GM12878 (cell line): ENCODE results near the gene SLC15A4. TPM values are rescaled to one million over a fixed set of nuclear protein-coding genes. Genes with fewer than 3 reads are reported as not detected.

Experiments
- ATAC-seq: fragments of 200-7000 bp; cut with Tn5 transposase; 3 replicates; pipeline ENCODE4 v1.9.1; 2020; ENCODE audit warnings: mild to moderate bottlenecking, moderate library complexity
- BruUV-seq: library from RNA; stranded (reverse); fragments of 400-500 nt; replicated peaks from 2 replicates; lab custom pipeline; 2021; lab: Mats Ljungman, UMichigan
- CTCF ChIA-PET: fragments of 300-600 bp; sonication (Branson Sonifier 250); formaldehyde crosslinking; extraction: SDS; loops from one replicate; lab custom pipeline; 2021; ENCODE audit warnings: inconsistent platforms; lab: Yijun Ruan, JAX
- POLR2A ChIA-PET: fragments of 350-600 bp; formaldehyde crosslinking; extraction: SDS; loops from one replicate; lab custom pipeline; 2021; ENCODE audit warnings: inconsistent platforms; lab: Charles Lee
- RAD21 ChIA-PET: fragments of 300-600 bp; sonication (Branson Sonifier 250); formaldehyde crosslinking; loops from one replicate; lab custom pipeline; 2023; ENCODE audit warnings: antibody characterized with exemption; ENCODE audit not compliant: unreplicated experiment; lab: Charles Lee
- SMC1A ChIA-PET: fragments of 300-600 bp; sonication (Branson Sonifier 250); formaldehyde crosslinking; loops from one replicate; lab custom pipeline; 2023; ENCODE audit not compliant: unreplicated experiment, uncharacterized antibody; lab: Charles Lee
- DNase-seq: peaks from one replicate; pipeline ENCODE4 v3.0.0-alpha.2; 2011; ENCODE audit warnings: low read depth, low spot score
- FAIRE-seq: peaks from 3 replicates; lab custom pipeline; 2011; peaks lifted over from hg19 to GRCh38; lab: Jason Lieb, UNC
- H2AFZ ChIP-seq: 2 replicates; pipeline ENCODE4 v1.6.0; 2011; ENCODE audit warnings: low read depth, low read length, control low read depth; ENCODE audit not compliant: control insufficient read depth
- H3K27ac ChIP-seq: 2 replicates; pipeline ENCODE4 v1.5.1; 2011; ENCODE audit warnings: control low read depth; ENCODE audit not compliant: control insufficient read depth, insufficient read depth
- H3K27me3 ChIP-seq, 2 experiments: replicated peaks in 1 of 2; 2 replicates each; pipeline versions ENCODE4 v1.6.0 to v1.6.1; 2011; ENCODE audit warnings: low read length in 1 of 2; ENCODE audit not compliant: control insufficient read depth in 2 of 2, insufficient read depth in 2 of 2
- H3K36me3 ChIP-seq, 2 experiments: 2 replicates each; pipeline ENCODE4 v1.5.1; 2011; ENCODE audit warnings: low read length in 1 of 2; ENCODE audit not compliant: control insufficient read depth in 2 of 2, insufficient read depth in 2 of 2
- H3K4me1 ChIP-seq: 2 replicates; pipeline ENCODE4 v1.6.1; 2011; ENCODE audit warnings: mild to moderate bottlenecking, low read length, moderate library complexity, mixed read lengths; ENCODE audit not compliant: control insufficient read depth, insufficient read depth
- H3K4me2 ChIP-seq: 2 replicates; pipeline ENCODE4 v1.6.0; 2011; ENCODE audit warnings: control low read depth; ENCODE audit not compliant: control insufficient read depth, insufficient read depth
- H3K4me3 ChIP-seq: fragments of 200-600 bp; sonication (generic); 2 replicates; pipeline ENCODE4 v1.5.1; 2016
- H3K79me2 ChIP-seq: 2 replicates; pipeline ENCODE4 v1.6.0; 2011; ENCODE audit warnings: low read length; ENCODE audit not compliant: control insufficient read depth, insufficient read depth
- H3K9ac ChIP-seq: 2 replicates; pipeline ENCODE4 v1.8.0; 2011; ENCODE audit warnings: low read length, control low read depth, mixed read lengths; ENCODE audit not compliant: control insufficient read depth, insufficient read depth
- H3K9me3 ChIP-seq: replicated peaks from 3 replicates; pipeline ENCODE4 v1.5.1; 2011; ENCODE audit warnings: mild to moderate bottlenecking, low read length; ENCODE audit not compliant: control insufficient read depth, insufficient read depth
- H4K20me1 ChIP-seq: 2 replicates; pipeline ENCODE4 v1.6.0; 2011; ENCODE audit not compliant: control insufficient read depth, insufficient read depth
- BCLAF1 ChIP-seq: fragments of 450-650 bp; IDR thresholded peaks from 2 replicates; pipeline ENCODE4 v1.6.1; 2017; ENCODE audit warnings: antibody characterized with exemption, mild to moderate bottlenecking, moderate library complexity
- CTCF ChIP-seq, 3 experiments: IDR thresholded peaks in 2 of 3; conservative IDR thresholded peaks in 1 of 3; 2 replicates each; pipeline ENCODE4 v1.5.1; 2011; ENCODE audit warnings: low read depth in 3 of 3, low read length in 3 of 3, mild to moderate bottlenecking in 3 of 3, control low read depth in 2 of 3, moderate library complexity in 2 of 3, inconsistent platforms in 1 of 3, mixed read lengths in 1 of 3; ENCODE audit not compliant: control insufficient read depth in 2 of 3, insufficient read depth in 1 of 3; ENCODE audit errors: extremely low read depth in 1 of 3
- E2F4 ChIP-seq: IDR thresholded peaks from 2 replicates; pipeline ENCODE4 v1.6.1; 2012; ENCODE audit warnings: low read depth, low read length, improper control_type of control experiment
- GABPA ChIP-seq: IDR thresholded peaks from 2 replicates; pipeline ENCODE4 v1.6.1; 2014; ENCODE audit warnings: antibody characterized with exemption, low read depth, mild to moderate bottlenecking, inconsistent platforms
- NFYA ChIP-seq: IDR thresholded peaks from 2 replicates; pipeline ENCODE4 v1.6.1; 2011; ENCODE audit warnings: low read depth, mild to moderate bottlenecking, low read length, improper control_type of control experiment, borderline replicate concordance
- TCF12 ChIP-seq: IDR thresholded peaks from 2 replicates; pipeline ENCODE4 v1.6.1; 2011; ENCODE audit warnings: low read depth, mild to moderate bottlenecking, low read length
- ZNF24 ChIP-seq: fragments of 450-650 bp; IDR thresholded peaks from 2 replicates; pipeline ENCODE4 v1.6.1; 2017; ENCODE audit warnings: antibody characterized with exemption, mild to moderate bottlenecking
- ZSCAN29 ChIP-seq: fragments of 450-650 bp; IDR thresholded peaks from 2 replicates; pipeline ENCODE4 v1.6.1; 2017; ENCODE audit warnings: mild to moderate bottlenecking, moderate library complexity
- WGBS: methylation state at CpG from one replicate; pipeline ENCODE4 v1.1.6; 2016; ENCODE audit warnings: low lambda C conversion rate; ENCODE audit not compliant: insufficient replicate concordance, insufficient coverage; ENCODE audit errors: missing lambda C conversion rate; 5-methylcytosine and 5-hydroxymethylcytosine counted together
- in situ Hi-C: fragments of 300-500 bp; cut with MboI; formaldehyde crosslinking; loops from 9 replicates; pipeline ENCODE4 v1.14.3; 2018; ENCODE audit warnings: mixed read lengths
- intact Hi-C: fragments of 100-400 bp; cut with micrococcal nuclease; formaldehyde crosslinking; loops from one replicate; pipeline ENCODE4 v1.14.2; 2022; ENCODE audit not compliant: unreplicated experiment
- polyA plus RNA-seq, 11 experiments: library from polyadenylated mRNA; depleted of rRNA in 4 of 11; unstranded in 6 of 11; stranded (reverse) in 5 of 11; fragments of >200 nt; fragmentation: Nextera tagmentation in 4 of 11; fragmentation: Illumina TruSeq in 1 of 11; extraction: Ambion mirVana in 4 of 11; extraction: Trizol in 1 of 11; gene quantifications; 1 replicate in 1 of 11; 2 replicates in 10 of 11; pipeline versions ENCODE4 v1.2.1 to v1.2.3, GENCODE V29; 2011 to 2016; ENCODE audit warnings: inconsistent platforms in 2 of 11, missing spikeins in 2 of 11, low read depth in 1 of 11
- total RNA-seq, 4 experiments: library from RNA; depleted of rRNA in 3 of 4; stranded (reverse); fragments of >200 nt in 3 of 4; fragmentation: Illumina TruSeq in 1 of 4; extraction: Trizol in 1 of 4; gene quantifications; 2 replicates each; pipeline versions ENCODE4 v1.2.1 to v1.2.3, GENCODE V29; 2013 to 2021

Gene SLC15A4
- total and polyA plus RNA-seq, 10 of the 15 experiments (the other 5 are each of a cell fraction or from before 2014, with no cell fraction given) = 12.7 to 257 (median 36.6) TPM

GRCh38 chr12:128861226-128862016, 37.7 kb upstream of the SLC15A4 start:
- Histone ChIP-seq H3K9ac (no peak overlapping the region), H2AFZ (no peak overlapping the region), H3K9me3 (no peaks in the 10 kb centered on the region; the same call in 2 of the 3 replicates), H3K4me1 (peaks cover 7% of the 10 kb centered on the region; the same call in 1 of the 2 replicates), H4K20me1 (0 out of 2 replicates have a peak, but pooled peaks cover 3% of the 10 kb centered on the region), H3K79me2 (no peaks in the 10 kb centered on the region), H3K4me3 (no peak overlapping the region), H3K27me3 (no peaks in the 10 kb centered on the region), H3K27ac (no peak overlapping the region), H3K36me3 (no peaks in the 10 kb centered on the region; a peak in 1 of 4 replicates), H3K4me2 (no peak overlapping the region)
- ATAC-seq = no peak
- 72% methylated on average over 15 of the region's 15 CpGs for WGBS
- no TSS peak for BruUV-seq
- TF ChIP-seq BCLAF1 = no peak
- no peak for TF ChIP-seq NFYA
- TF ChIP-seq ZNF24 = no peak
- no peak for TF ChIP-seq GABPA
- no peak for TF ChIP-seq TCF12
- no peak for TF ChIP-seq ZSCAN29
- TF ChIP-seq E2F4 = no peak
- no peak for TF ChIP-seq CTCF (IDR thresholded peaks at IDR 0.05 in 2 of 3, conservative IDR thresholded peaks at IDR 0.05 in 1 of 3; ENCODE audit: control insufficient read depth in 2 of 3, extremely low read depth in 1 of 3, insufficient read depth in 1 of 3, low read depth in 3 of 3, low read length in 3 of 3)
- intact Hi-C loops = no loop called here
- no peak for DNase-seq
- SMC1A ChIA-PET = no interaction called here
- no peak for FAIRE-seq
- CTCF ChIA-PET = no interaction called here
- RAD21 ChIA-PET = no interaction called here
- in situ Hi-C loops = no loop called here
- POLR2A ChIA-PET = no interaction called here
